Measurements from ENCODE around the gene EFEMP2.

Gene EFEMP2

GRCh38 chr11:65865550-65866172, 6.9 kb downstream of the EFEMP2 start:
- DNase-seq, result no peak

- DNase-seq, result no peak
Observed at GRCh38 chr11:65864706-65865471, 7.7 kb downstream of the EFEMP2 start.

GRCh38 chr11:65863889-65864705, 8.5 kb downstream of the EFEMP2 start:
- DNase-seq, result no peak

DNA sequence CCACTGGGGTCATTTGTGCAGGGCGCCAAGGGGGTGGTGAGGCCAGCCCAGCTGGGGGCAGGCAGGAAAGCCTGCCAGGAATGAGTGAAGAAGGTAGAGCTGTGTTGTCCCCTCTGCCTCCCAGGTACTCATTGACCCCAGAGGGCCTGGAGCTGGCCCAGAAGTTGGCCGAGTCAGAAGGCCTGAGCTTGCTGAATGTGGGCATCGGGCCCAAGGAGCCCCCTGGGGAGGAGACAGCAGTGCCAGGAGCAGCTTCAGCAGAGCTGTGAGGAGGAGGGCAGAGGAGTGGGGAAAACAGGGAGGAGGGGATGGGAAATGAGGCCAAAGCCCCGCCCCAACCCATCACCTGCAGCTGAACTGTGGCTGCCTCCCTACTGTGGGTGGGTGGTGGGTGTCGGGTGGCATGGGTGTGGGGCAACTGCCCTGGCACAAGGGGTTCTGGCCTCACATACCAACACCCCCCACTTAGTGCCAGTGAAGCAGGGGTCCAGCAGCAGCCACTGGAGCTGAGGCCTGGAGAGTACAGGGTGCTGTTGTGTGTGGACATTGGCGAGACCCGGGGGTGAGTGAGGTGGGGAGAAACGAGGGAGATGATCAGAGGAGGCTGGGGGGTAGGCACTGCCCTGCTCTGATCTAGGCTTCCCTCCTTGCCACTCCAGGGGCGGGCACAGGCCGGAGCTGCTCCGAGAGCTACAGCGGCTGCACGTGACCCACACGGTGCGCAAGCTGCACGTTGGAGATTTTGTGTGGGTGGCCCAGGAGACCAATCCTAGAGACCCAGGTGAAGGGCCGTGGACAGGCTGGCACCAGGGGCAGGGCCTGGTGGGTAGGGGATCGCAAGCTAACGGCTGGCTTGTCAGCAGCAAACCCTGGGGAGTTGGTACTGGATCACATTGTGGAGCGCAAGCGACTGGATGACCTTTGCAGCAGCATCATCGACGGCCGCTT, 9.4 kb downstream of the EFEMP2 start:
- no peak for DNase-seq

DNA sequence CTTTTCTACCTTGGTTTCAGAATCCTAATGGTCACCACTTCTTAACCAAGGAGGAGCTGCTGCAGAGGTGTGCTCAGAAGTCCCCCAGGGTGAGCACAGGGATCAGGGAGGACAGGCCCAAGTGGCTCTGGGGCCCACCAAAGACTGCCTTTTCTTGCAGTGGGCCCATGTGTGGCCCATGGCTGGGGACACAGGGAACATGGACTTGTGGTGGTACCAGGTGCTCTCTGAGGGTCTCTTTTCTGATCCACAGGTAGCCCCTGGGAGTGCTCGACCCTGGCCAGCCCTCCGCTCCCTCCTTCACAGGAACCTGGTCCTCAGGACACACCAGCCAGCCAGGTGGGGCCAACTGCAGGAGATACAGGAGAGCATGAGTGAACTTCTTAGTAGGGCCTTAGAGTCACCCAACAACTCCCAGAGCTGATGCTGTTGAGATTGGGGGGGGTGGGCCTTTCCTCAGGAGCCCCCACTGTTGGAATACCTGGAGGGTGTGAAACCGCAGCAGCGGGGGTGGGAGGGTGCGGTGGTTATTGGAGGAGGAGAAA, 10.3 kb downstream of the EFEMP2 start:
- DNase-seq, result no peak

DNA sequence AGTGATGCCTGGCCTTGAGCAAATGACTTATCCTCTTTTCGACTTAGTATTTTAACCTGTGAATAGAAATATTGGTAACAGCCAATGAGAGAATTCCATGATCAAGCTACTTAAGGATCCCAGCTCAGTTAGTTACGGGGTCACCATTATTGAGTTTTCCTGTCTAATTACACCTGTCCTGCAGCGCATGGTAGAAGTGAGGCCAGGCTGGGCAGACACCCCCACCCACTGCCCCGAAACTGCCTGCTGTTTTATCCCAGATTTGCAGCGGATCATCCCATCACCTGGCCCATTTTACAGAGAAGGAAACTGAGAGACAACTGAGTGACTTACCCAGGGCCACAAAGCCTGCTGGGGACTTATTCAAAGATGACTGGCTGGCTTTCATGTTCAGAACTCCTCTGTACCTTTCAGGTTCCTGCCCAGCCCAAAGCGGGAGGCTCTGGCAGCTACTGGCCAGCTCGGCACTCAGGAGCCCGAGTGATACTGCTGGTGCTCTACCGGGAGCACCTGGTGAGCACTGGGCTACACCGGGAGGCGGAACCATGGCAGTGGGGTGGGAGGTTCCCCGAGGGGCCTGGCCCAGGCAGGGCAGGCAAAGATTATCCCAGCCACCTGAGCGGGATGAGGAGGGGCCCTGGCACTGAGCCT, 10.9 kb downstream of the EFEMP2 start:
- DNase-seq, result no peak

DNA sequence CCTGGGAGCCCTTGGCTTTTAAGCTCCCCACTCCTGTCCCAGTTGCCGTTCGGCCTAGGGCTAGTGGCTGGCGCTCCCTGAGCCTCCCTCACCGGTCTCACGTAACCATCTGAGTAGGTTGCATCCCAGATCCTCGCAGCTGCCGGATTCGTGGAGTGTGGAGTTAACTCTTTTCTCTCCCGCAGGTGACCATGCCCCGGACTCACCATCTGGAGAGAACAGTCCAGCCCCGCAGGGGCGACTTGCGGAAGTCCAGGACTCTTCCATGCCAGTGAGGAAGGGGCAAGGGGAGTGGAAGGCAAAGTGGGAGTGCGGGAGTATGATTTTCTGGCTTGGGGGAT, 11.5 kb downstream of the EFEMP2 start:
- DNase-seq, result no peak

DNA sequence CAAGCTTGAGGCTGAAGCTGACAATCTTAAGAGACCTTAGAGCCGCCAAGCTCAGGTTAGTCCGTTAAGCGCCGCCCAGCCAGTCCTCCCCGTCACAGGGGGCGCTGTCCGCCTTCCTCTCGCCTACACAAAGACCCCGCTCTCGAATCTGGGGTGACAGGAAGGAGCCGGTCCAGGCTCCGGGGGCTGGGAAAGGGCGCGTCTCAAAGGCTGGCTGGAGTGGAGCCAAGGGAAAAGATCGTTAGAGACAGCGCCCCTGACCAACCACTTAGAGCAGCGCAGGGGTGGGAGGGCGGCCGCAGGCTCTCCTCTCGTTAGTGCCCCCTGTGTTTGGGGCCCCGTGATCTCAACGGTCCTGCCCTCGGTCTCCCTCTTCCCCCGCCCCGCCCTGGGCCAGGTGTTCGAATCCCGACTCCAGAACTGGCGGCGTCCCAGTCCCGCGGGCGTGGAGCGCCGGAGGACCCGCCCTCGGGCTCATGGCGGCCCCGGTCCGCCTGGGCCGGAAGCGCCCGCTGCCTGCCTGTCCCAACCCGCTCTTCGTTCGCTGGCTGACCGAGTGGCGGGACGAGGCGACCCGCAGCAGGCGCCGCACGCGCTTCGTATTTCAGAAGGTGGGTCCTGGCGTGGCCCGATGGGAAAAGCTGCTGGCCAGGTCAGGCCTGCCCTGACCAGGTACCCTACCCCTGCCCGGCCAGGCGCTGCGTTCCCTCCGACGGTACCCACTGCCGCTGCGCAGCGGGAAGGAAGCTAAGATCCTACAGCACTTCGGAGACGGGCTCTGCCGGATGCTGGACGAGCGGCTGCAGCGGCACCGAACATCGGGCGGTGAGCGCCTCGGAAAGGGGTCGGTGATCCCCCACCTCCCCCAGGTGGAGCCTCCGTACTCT, 12.1 kb downstream of the EFEMP2 start, which contains the start of gene MUS81:
Gene MUS81 (plus strand): TSS at position 156 of the 887 bp plus-strand sequence. CDS start 321 bp downstream, at position 477.
- peak; percentile 100 for DNase-seq

DNA sequence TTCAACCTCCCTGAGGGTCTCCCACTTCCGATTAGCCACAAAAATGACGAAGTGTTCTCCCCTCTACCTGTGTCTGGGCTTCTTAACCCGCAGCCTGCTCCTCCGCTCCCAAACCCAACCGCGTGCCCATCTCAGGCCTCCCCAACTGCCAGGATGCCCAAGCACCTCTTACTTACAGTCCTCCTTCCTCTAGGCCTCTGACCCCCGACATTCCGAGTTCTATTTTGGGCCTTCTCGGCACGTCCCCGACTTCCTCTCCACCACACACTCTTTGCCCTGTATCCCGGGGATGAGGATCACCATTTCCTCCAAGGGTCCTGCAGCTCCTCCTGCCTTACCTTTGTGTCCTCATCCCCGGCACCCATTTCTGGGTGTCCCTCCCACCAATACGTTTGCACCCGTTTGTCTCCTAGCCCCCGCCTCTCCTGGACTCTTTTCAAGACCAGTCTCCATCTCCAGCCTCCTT, 12.8 kb downstream of the EFEMP2 start:
- no peak for DNase-seq

- DNase-seq, result peak; percentile 100
Observed at GRCh38 chr11:65859095-65859811, 13.3 kb downstream of the EFEMP2 start.

- no peak for DNase-seq
Observed at GRCh38 chr11:65858681-65859087, 13.9 kb downstream of the EFEMP2 start.

GRCh38 chr11:65857853-65858680, 14.5 kb downstream of the EFEMP2 start, which contains the start of gene CFL1:
Gene CFL1 (minus strand): TSS chr11:65858180. CDS start chr11:65858099, 81 bp downstream.
- peak; percentile 99 for DNase-seq

DNA sequence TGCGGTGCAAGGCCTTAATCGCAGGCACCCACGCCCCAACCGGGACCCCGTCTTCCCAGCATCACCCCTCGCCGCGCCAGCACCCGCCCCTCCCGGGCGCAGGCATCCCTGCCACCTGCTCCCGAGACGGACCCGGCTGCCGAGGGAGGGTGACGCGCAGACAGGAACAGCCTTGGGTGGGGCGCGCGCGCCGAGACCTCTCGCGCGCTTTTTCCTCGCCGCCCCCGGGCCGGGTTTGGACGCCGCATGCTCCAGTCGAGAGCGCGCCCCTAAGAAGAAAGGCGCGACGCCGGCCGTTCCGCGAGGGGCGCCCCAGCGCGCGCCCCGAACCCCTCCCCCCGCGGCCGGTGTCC, 15.1 kb downstream of the EFEMP2 start:
- no peak for DNase-seq

GRCh38 chr11:65856689-65857499, 15.7 kb downstream of the EFEMP2 start:
- DNase-seq, result peak; percentile 55

DNA sequence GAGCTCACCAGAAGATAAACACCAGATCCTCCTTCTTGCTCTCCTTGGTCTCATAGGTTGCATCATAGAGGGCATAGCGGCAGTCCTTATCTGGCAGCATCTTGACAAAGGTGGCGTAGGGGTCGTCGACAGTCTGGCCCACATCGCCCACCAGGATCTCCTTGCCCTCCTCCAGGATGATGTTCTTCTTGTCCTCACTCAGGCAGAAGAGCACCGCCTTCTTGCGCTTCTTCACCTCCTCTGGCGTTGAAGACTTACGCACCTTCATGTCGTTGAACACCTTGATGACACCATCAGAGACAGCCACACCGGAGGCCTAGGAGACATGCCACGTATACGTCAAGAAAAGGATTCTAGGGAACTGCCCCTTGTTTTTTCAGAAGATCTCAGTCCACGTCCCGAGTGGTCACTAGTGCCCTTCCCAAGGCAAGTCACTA, 16.7 kb downstream of the EFEMP2 start:
- no peak for DNase-seq

- no peak for DNase-seq
Observed at GRCh38 chr11:65854852-65855837, 17.5 kb downstream of the EFEMP2 start.

Data from fibroblast of skin of right biceps (primary cell).